ENCODE results near the gene CD68. TPM values are rescaled to one million over a fixed set of nuclear protein-coding genes. Genes with fewer than 3 reads are reported as not detected.

The CD68 gene
- total and polyA plus RNA-seq, 8 donors: 23.1 to 427 (median 33.5) TPM

GRCh38 chr17:7575481-7575883 lies 4.0 kb upstream of the CD68 start:
- intact Hi-C loops (cut with DNase I): no loop called here
- TF ChIP-seq, protein P1, sequence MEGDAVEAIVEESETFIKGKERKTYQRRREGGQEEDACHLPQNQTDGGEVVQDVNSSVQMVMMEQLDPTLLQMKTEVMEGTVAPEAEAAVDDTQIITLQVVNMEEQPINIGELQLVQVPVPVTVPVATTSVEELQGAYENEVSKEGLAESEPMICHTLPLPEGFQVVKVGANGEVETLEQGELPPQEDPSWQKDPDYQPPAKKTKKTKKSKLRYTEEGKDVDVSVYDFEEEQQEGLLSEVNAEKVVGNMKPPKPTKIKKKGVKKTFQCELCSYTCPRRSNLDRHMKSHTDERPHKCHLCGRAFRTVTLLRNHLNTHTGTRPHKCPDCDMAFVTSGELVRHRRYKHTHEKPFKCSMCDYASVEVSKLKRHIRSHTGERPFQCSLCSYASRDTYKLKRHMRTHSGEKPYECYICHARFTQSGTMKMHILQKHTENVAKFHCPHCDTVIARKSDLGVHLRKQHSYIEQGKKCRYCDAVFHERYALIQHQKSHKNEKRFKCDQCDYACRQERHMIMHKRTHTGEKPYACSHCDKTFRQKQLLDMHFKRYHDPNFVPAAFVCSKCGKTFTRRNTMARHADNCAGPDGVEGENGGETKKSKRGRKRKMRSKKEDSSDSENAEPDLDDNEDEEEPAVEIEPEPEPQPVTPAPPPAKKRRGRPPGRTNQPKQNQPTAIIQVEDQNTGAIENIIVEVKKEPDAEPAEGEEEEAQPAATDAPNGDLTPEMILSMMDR (IDR thresholded peaks at IDR 0.05): no peak
- peaks cover 26 to 80% of the 10 kb centered on the region in 2 donors for H3K4me1 ChIP-seq
- H3K36me3 ChIP-seq: peaks cover 0 to 71% of the 10 kb centered on the region in 2 donors
- peak overlapping the region in 1 of 2 donors; percentile 100 for H3K4me3 ChIP-seq
- no peaks in the 10 kb centered on the region for H3K27me3 ChIP-seq
- peak overlapping the region in 1 of 2 donors; percentile 34 for H3K27ac ChIP-seq
- DNase-seq (no peak), ATAC-seq (no peak)
- no peaks in the 10 kb centered on the region for H3K9me3 ChIP-seq

DNA sequence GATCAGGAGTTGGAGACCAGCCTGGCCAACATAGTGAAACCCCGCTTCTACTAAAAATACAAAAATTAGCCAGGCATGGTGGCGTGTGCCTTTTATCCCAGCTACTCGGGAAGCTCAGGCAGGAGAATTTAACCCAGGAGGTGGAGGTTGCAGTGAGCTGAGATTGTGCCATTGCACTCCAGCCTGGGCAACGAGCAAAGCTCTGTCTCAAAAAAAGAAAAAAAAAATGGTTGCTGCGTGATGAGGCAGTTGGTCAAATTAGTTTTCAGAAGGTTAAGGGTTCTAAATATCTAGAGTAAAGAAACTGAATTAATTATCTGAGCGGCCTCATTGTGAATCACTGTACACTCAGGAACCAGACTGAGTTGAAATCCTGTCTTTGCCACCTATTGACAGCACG lies 3.5 kb upstream of the CD68 start:
- ATAC-seq (no peak), DNase-seq (no peak)
- peaks cover 0 to 71% of the 10 kb centered on the region in 2 donors for H3K36me3 ChIP-seq
- H3K9me3 ChIP-seq: no peaks in the 10 kb centered on the region
- intact Hi-C loops (cut with DNase I): no loop called here
- peaks cover 26 to 83% of the 10 kb centered on the region in 2 donors for H3K4me1 ChIP-seq
- TF ChIP-seq, protein P1 (IDR thresholded peaks at IDR 0.05): no peak
- H3K27ac ChIP-seq: peak overlapping the region in 1 of 2 donors; percentile 34
- peak overlapping the region in 1 of 2 donors; percentile 100 for H3K4me3 ChIP-seq
- no peaks in the 10 kb centered on the region for H3K27me3 ChIP-seq

GRCh38 chr17:7576432-7576937 lies 3.0 kb upstream of the CD68 start:
- Histone ChIP-seq H3K9me3 (no peaks in the 10 kb centered on the region), H3K36me3 (peaks cover 0 to 71% of the 10 kb centered on the region in 2 donors), H3K27me3 (no peaks in the 10 kb centered on the region), H3K27ac (peak overlapping the region in 1 of 2 donors; percentile 28), H3K4me1 (peaks cover 26 to 83% of the 10 kb centered on the region in 2 donors), H3K4me3 (peak overlapping the region in 1 of 2 donors; percentile 100)
- TF ChIP-seq, protein P1 (IDR thresholded peaks at IDR 0.05): no peak
- DNase-seq (no peak), ATAC-seq (no peak)
- intact Hi-C loops (cut with DNase I): no loop called here

- DNase-seq: no peak
- Histone ChIP-seq H3K27ac (peak overlapping the region; percentile 84 to 98), H3K4me1 (peaks cover 33 to 86% of the 10 kb centered on the region in 2 donors), H3K4me3 (peak overlapping the region in 1 of 2 donors; percentile 100), H3K9me3 (no peaks in the 10 kb centered on the region), H3K27me3 (no peaks in the 10 kb centered on the region), H3K36me3 (peaks cover 0 to 73% of the 10 kb centered on the region in 2 donors)
- TF ChIP-seq, protein P1 (IDR thresholded peaks at IDR 0.05): no peak
- ATAC-seq: no peak
- intact Hi-C loops (cut with DNase I): no loop called here
Measured at GRCh38 chr17:7577327-7578199, 1.9 kb upstream of the CD68 start.

All from left lung (tissue), 10 donors.